ENCODE results near the gene SLMAP.
"Not testable (repeated sequence)": the region's sequence is repeated elsewhere in the genome, so short reads cannot be mapped to it uniquely, and the experiment has no call there.

SLMAP gene

DNA sequence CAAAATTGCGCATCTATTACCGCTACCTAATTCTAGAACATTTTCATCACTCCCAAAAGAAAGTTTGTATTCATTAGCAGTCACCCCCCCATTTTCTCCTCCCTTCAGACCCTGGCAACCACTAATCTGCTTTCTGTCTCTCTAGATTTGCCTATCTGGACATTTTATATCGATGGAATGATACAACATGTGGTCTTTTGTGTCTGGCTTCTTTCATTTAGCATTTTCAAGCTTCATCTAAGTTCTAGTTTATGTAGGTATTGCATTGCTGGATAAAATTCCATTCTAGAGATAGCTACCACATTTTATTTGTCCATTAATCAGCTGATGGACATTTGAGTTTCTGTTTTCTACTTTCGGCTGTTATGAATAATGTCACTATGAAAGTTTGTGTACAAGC is 38.4 kb downstream of the SLMAP start:
- DNase-seq: no peak

GRCh38 chr3:57794951-57795350 is 38.8 kb downstream of the SLMAP start:
- no peak for DNase-seq

DNA sequence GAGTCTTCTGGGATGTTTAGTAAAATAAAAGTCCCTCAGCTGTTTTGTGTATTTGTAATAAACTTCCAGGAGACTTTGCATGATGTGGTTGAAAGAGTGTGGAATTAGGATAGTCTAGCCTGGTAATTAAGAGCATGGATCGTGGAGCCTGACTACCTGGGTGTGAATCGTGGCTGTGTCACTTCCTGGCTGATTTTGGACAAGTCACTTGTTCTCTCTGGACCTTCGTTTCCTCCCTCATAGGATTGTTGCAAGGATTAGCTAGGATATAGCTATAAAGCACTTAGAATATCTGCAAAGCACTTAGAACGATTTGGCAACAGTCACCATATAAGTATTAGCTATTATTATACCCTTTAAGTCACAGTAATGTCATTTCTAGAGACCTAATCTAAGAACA is 40.2 kb downstream of the SLMAP start:
- DNase-seq: no peak

GRCh38 chr3:57797701-57798487 is 41.8 kb downstream of the SLMAP start:
- DNase-seq: no peak

DNA sequence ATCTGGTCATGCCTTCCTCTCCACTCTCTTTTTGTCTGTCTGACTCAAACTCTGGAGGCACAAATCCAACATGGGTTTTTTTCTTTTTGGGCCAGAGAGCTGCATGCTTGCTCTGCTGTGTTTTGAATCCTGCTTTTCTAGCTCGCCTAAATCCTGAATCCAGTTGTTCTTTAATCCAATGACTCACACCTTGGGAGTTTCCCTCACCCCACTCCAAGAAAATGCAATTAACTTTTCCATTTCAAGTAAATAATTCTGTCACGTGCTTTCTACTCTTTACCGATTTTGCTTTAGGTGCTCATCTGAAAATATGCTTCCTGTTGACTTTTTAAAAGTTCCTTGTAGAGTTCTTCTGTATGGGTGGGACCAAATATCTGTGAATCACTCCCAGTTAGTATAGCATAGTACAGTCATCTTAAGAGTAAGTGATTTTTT is 47.6 kb downstream of the SLMAP start:
- no peak for DNase-seq

DNA sequence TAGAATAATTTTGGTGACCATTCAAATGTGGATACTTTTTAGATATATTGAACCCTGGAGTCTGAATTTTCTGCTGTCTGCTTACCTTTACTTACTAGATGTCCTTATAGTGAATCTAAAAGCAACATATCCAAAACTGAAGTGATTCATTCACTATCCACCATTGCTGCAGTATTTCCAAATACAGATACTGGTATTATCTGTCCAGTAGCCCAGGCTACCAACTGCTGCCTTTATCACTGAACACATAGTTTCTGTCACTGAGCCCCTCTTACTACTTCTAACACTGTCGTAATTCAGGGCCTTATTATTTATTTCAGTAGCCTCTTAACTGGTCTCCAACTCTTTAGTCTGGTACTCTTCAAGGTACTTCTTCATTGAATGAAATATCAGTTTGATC is 49.2 kb downstream of the SLMAP start:
- no peak for DNase-seq

DNA sequence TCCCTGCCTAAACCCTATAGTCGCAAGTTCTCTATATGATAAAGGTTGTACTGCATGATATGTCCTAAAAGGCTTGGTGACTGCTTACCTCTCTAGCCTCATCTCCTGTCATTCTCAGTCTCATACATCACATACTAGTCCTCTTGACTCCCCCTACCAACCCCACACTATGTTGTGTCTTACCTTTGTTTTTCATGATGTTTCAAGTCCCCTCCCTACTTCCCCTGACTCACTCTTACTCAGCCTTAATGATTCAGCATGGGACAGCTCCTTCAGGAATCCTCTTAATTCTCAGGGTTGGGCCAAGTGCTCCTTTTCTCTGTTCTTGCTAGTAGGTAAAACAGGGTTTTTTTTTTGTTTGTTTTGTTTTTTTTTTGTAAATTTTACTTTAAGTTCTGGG is 49.6 kb downstream of the SLMAP start:
- no peak for DNase-seq

GRCh38 chr3:57806195-57806594 is 50.1 kb downstream of the SLMAP start:
- DNase-seq: not testable (repeated sequence)

DNA sequence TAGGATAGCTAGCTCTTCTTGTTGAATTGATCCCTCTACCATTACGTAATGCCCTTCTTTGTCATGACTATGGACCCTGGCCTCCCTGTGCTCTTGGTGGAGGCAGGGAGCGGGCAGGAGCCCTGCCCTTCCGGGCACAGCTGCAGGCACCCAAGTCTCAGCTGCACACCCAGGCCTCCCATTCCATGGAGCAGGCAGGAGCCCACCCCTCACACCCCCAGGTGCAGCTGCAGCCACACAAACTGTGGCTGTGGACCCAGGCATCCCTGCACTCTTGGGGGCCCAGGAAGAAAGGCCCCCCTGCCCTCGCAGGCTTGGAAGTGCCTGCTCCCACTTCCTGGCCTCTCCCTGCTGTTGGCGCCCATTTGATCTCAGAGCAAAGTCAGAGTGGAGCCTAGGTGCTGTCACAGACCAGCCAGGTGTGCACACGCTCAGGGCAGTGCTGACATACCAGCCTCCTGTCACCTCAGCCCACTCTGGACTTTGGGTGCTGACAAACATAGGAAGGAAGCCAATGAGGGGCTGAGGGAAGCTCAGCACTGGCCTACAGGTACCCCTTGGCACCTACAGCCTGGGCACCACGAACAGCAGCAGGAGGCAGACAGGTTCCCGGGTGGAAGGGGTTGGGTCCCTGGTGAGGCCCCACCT is 53.0 kb downstream of the SLMAP start:
- DNase-seq: no peak

- no peak for DNase-seq
Measured at GRCh38 chr3:57809609-57809968, 53.5 kb downstream of the SLMAP start.

GRCh38 chr3:57810048-57810447 is 53.9 kb downstream of the SLMAP start:
- DNase-seq: no peak

DNA sequence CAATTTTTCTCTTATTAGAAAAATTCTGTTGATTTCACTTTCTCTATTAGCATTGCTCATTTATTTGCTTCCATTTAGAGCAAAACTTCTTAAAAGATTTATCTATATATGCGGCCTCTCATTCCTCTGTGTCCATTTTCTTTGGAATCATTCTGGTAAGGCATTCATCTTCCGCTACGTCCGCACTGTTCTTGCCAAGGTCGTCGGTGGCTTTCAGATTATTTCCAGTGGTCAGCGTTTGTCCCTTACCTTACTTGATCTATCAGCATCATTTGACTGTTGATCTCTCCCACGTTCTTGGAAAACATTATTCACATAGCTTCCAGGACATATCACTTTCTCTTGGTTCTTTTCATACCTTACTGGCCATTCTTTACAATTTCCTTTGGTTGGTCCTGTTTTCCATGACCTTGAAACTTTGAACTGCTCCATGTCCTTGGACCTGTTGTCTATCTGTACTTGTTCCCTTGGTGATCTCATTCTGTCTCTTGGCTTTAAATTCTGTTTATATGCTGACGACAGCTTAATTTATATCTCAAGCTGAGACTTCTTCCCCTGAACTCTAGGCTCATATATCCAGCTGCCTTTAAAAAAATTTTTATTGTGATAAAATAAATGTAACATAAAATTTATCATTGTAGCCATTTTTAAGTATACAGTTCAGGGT is 54.5 kb downstream of the SLMAP start:
- no peak for DNase-seq

GRCh38 chr3:57815036-57815435 is 58.9 kb downstream of the SLMAP start:
- DNase-seq: no peak

DNA sequence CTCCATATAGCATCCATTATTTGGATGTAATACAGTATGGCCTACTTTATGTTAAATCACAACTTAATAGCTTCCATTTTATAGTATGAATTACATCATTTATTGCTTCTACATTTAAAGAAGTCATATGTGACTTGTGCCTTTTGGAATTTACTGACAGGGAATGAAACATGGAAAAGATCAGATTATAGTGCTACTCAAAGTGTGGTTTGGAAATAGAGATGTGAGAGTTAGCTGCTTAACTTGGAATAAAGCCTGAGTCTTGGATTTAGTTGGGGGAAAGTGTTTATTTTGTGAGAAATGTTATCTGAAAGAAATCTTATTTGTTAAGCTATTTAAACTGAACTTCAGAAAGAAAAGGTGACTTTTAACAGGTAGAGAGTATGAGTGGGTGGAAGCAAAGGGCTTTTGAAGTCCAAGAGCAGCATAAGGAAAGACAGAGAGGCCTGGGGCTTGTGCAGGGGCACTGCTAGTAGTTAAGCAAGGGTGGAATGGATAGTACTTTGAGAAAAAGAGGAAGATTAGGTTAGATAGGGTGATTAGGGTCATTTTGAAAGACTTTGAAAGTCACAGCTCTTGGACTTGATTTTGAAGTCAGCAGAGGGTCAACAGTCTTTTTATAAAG is 60.5 kb downstream of the SLMAP start:
- peak; percentile 57 for DNase-seq

DNA sequence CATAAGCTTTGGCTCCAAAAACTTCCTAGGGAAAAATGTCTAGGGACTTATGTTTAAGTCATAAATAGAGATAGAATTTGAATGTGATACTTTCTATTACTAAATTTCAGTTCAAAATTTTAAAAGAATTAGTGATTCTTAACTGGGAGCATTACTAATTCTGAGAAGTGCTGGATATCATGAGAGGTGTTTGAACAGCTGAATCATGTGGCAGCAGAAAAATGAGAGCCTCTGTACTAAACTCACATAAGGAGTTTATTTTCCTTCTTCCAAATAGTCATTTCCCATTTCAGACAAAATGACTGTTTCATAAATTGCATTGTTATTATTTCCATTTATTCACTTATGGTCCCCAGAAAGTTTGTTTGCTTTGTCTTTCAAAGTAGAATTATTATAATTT is 62.7 kb downstream of the SLMAP start:
- DNase-seq: no peak

DNA sequence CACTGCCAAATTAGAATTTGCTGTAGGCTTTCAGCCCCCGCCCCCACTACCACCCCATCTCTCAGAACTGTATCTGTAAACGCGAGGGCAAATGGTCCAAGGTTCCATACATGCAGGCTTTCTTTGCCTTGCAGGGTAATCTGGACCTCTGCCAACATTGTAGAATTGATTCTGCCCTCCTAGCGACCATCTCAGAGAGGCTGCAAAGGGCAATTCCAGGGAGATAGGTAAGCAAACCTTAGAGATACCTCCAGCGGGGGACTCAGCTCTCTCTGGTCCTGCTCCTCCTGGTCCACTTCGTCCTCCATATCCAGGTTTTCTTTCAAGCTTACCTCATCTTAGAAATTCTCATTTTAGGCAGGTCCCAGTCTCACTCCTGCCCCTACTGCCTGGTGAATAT is 64.4 kb downstream of the SLMAP start:
- DNase-seq: no peak

- no peak for DNase-seq
Measured at GRCh38 chr3:57821765-57822164, 65.7 kb downstream of the SLMAP start.

GRCh38 chr3:57822686-57823085 is 66.6 kb downstream of the SLMAP start:
- DNase-seq: no peak

- DNase-seq: no peak
Measured at GRCh38 chr3:57825116-57825515, 69.0 kb downstream of the SLMAP start.

- DNase-seq: no peak
Measured at GRCh38 chr3:57826245-57826951, 70.3 kb downstream of the SLMAP start.

DNA sequence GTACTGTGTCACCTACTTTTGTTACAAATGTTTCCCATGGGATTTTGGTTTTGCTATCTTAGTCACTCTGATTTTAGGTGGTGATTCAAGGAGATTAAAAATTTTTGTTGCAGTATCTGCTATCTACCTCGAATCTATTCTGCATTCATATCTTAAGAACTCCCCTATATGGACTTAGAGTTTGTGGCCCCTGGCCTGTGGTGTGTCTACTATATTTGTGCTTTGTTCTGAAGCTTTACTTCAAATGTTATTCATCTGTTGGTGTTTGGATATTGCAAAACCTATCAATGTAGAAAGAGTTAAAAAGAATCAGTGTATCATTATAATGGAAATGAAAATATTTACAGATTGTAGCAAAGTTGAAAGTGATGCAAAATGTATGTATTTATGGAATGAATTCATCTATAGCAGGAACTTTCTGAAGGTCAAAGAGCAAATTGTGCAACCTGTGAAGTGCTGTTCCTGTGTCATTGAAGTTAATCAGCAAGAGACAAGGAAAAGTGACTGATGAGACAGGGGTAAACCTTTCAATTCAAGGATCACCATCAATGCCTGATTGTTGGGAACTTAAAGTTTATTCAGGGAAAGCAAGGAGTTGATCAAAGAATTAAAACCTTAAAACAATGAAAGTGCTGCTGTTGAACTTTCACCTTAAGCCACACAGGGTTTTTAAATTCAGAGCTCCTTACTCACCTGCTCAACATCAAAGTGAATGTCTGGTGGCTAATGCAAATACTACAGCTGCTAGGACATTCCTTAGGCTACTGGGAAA is 71.0 kb downstream of the SLMAP start:
- no peak for DNase-seq

GRCh38 chr3:57827757-57828156 is 71.6 kb downstream of the SLMAP start:
- no peak for DNase-seq

Measured in MV-4-11 (cell line).